ENCODE measurements around the gene P3R3URF. TPM values are rescaled to one million over a fixed set of nuclear protein-coding genes. Genes with fewer than 3 reads are reported as not detected.

The P3R3URF gene
- total and polyA plus RNA-seq, 2 donors (not counting 3 experiments of a cell fraction or from before 2014, with no cell fraction given), result not detected

- Histone ChIP-seq H3K4me2 (ENCODE audit: insufficient read depth, low read length) (no peak overlapping the region), H3K9me1 (replicated peaks; ENCODE audit: control insufficient read depth, extremely low read depth, insufficient read depth, low read length) (no peaks in the 10 kb centered on the region), H3K9me3 (replicated peaks; ENCODE audit: control insufficient read depth, insufficient read depth, low read length) (no peaks in the 10 kb centered on the region), H3K4me3 (replicated peaks in 1 of 3; ENCODE audit: insufficient read depth in 1 of 3, low read depth in 1 of 3, low read length in 3 of 3) (no peak overlapping the region), H3K27ac (ENCODE audit: insufficient read depth, low read depth, low read length) (no peak overlapping the region), H3K9ac (replicated peaks; ENCODE audit: extremely low read depth, insufficient read depth, low read length) (no peak overlapping the region), H4K20me1 (replicated peaks; ENCODE audit: control insufficient read depth, extremely low read depth, insufficient read depth, low read length) (no peaks in the 10 kb centered on the region), H2AFZ (ENCODE audit: low read depth, low read length) (no peak overlapping the region), H3K36me3 (ENCODE audit: control insufficient read depth in 2 of 2, extremely low read depth in 1 of 2, insufficient read depth in 2 of 2, low read length in 2 of 2) (no peaks in the 10 kb centered on the region), H3K4me1 (ENCODE audit: control insufficient read depth, extremely low read depth, insufficient read depth, low read length) (peaks cover 15% of the 10 kb centered on the region), H3K79me2 (ENCODE audit: control insufficient read depth, insufficient read depth, low read length) (no peaks in the 10 kb centered on the region), H3K27me3 (ENCODE audit: control insufficient read depth in 2 of 2, insufficient read depth in 2 of 2, low read length in 2 of 2) (no peaks in the 10 kb centered on the region)
- dilution Hi-C loops (cut with MboI; ENCODE audit: extremely low pct_ligation_motif_present, low sequenced_read_pairs), result loop anchor here (25.0 kb wide), 1 partner anchor 162 kb away; no protein-coding TSS in a partner anchor
- no peak for TF ChIP-seq FOS (IDR thresholded peaks at IDR 0.05; ENCODE audit: borderline replicate concordance, insufficient read depth, low read length)
- no peak for TF ChIP-seq EZH2 (IDR thresholded peaks at IDR 0.05; ENCODE audit: borderline replicate concordance, low read depth, low read length, severe bottlenecking)
- TF ChIP-seq MAX (IDR thresholded peaks at IDR 0.05; ENCODE audit: insufficient read depth, insufficient read length), result no peak
- TF ChIP-seq GATA2 (IDR thresholded peaks at IDR 0.05; ENCODE audit: insufficient read depth, insufficient read length, low read depth, low read length), result no peak
- no peak for TF ChIP-seq MYC (IDR thresholded peaks at IDR 0.05; ENCODE audit: low read depth, low read length)
- TF ChIP-seq POLR2AphosphoS5 (IDR thresholded peaks at IDR 0.05; ENCODE audit: insufficient read depth, low read depth, low read length), result no peak
- TF ChIP-seq POLR2A (IDR thresholded peaks at IDR 0.05; ENCODE audit: low read depth, low read length), result no peak
- no peak for TF ChIP-seq CTCF (IDR thresholded peaks at IDR 0.05; ENCODE audit: extremely low read depth in 1 of 2, insufficient read depth in 1 of 2, low read depth in 1 of 2, low read length in 2 of 2)
- TF ChIP-seq JUN (IDR thresholded peaks at IDR 0.05; ENCODE audit: borderline replicate concordance, insufficient read depth, insufficient read length, low read depth), result no peak
- DNase-seq (ENCODE audit: low read depth, low spot score) (no peak), FAIRE-seq (peak; percentile 35)
- no TSS peak for BruUV-seq (replicated peaks)
- intact Hi-C loops (cut with micrococcal nuclease), result no loop called here
- ChIA-PET CTCF (interaction anchor here (1.9 to 6.4 kb wide), 2 partner anchors 16 to 25 kb away, joined by 7 to 35 read pairs; no protein-coding TSS in a partner anchor), POLR2A (no interaction called here)
Observed at GRCh38 chr1:46199233-46199749, 23.0 kb upstream of the P3R3URF start.
